Naive thymus-derived CD4-positive, alpha-beta T cell (primary cell): ENCODE results near the gene HLA-E. TPM values are rescaled to one million over a fixed set of nuclear protein-coding genes. Genes with fewer than 3 reads are reported as not detected.
"Not testable (repeated sequence)": the region's sequence is repeated elsewhere in the genome, so short reads cannot be mapped to it uniquely, and the experiment has no call there.

Source experiments
- ATAC-seq: fragments of 150-1000 bp; cut with Tn5 transposase; 2 replicates; pipeline ENCODE4 v1.10.0; 2021; ENCODE audit warnings: mild to moderate bottlenecking, moderate library complexity
- CTCF ChIA-PET: fragments of 350-600 bp; sonication (Branson Sonifier 250); formaldehyde crosslinking; loops from one replicate; lab custom pipeline; 2021; ENCODE audit warnings: antibody characterized with exemption; lab: Charles Lee
- POLR2A ChIA-PET: fragments of 350-600 bp; sonication (Branson Sonifier 250); formaldehyde crosslinking; loops from one replicate; lab custom pipeline; 2021; ENCODE audit warnings: antibody characterized with exemption, inconsistent platforms; lab: Charles Lee
- DNase-seq, 9 donors: peaks; one replicate each; pipeline versions ENCODE4 v3.0.0 to v3.0.0-alpha.2; 2020 to 2022; ENCODE audit warnings: mixed read lengths in 1 of 9
- H3K27ac ChIP-seq: one replicate; pipeline ENCODE4 v1.7.0; 2013; ENCODE audit warnings: mild to moderate bottlenecking, low read depth, low read length, moderate library complexity
- H3K27me3 ChIP-seq, 2 donors: one replicate each; pipeline ENCODE4 v1.7.0; 2013; ENCODE audit warnings: low read length in 2 of 2, mild to moderate bottlenecking in 2 of 2, moderate library complexity in 2 of 2; ENCODE audit not compliant: control insufficient read depth in 2 of 2, insufficient read depth in 2 of 2
- H3K36me3 ChIP-seq, 3 experiments: 1 replicate in 2 of 3; 2 replicates in 1 of 3; pipeline ENCODE4 v1.7.0; 2013; ENCODE audit warnings: low read length in 3 of 3, mild to moderate bottlenecking in 3 of 3, moderate library complexity in 1 of 3; ENCODE audit not compliant: insufficient read depth in 3 of 3, control insufficient read depth in 2 of 3
- H3K4me1 ChIP-seq, 2 donors: one replicate each; pipeline ENCODE4 v1.7.0; 2013; ENCODE audit warnings: low read length in 2 of 2, mild to moderate bottlenecking in 2 of 2, moderate library complexity in 1 of 2; ENCODE audit not compliant: control insufficient read depth in 2 of 2, insufficient read depth in 2 of 2
- H3K4me3 ChIP-seq: 2 replicates; pipeline ENCODE4 v1.7.0; 2013; ENCODE audit warnings: mild to moderate bottlenecking, low read length
- H3K9me3 ChIP-seq, 3 experiments: 1 replicate in 2 of 3; 2 replicates in 1 of 3; pipeline ENCODE4 v1.7.0; 2013; ENCODE audit warnings: low read length in 3 of 3; ENCODE audit not compliant: control insufficient read depth in 2 of 3
- H3K27ac Mint-ChIP-seq, 9 donors: one replicate each; pipeline ENCODE4 v1.8.0; 2020 to 2022; ENCODE audit warnings: mixed read lengths in 9 of 9, mild to moderate bottlenecking in 8 of 9, moderate library complexity in 5 of 9, inconsistent platforms in 2 of 9
- H3K27me3 Mint-ChIP-seq, 5 donors: one replicate each; pipeline ENCODE4 v1.8.0; 2021 to 2022; ENCODE audit warnings: mixed read lengths in 5 of 5, mild to moderate bottlenecking in 1 of 5
- H3K36me3 Mint-ChIP-seq, 5 donors: one replicate each; pipeline ENCODE4 v1.8.0; 2020 to 2022; ENCODE audit warnings: mixed read lengths in 5 of 5, mild to moderate bottlenecking in 3 of 5, inconsistent platforms in 1 of 5
- H3K4me1 Mint-ChIP-seq, 7 donors: one replicate each; pipeline ENCODE4 v1.8.0; 2020 to 2022; ENCODE audit warnings: mixed read lengths in 7 of 7, mild to moderate bottlenecking in 3 of 7, inconsistent platforms in 1 of 7
- H3K4me3 Mint-ChIP-seq, 10 donors: one replicate each; pipeline ENCODE4 v1.8.0; 2020 to 2022; ENCODE audit warnings: mild to moderate bottlenecking in 10 of 10, mixed read lengths in 10 of 10, moderate library complexity in 6 of 10, inconsistent platforms in 2 of 10
- H3K9me3 Mint-ChIP-seq, 11 donors: one replicate each; pipeline ENCODE4 v1.8.0; 2020 to 2022; ENCODE audit warnings: mixed read lengths in 11 of 11, mild to moderate bottlenecking in 4 of 11, inconsistent platforms in 1 of 11, moderate library complexity in 1 of 11
- intact Hi-C, 2 donors: fragments of 100-400 bp; cut with micrococcal nuclease; formaldehyde crosslinking; loops; one replicate each; pipeline ENCODE4 v1.15.1; 2023
- polyA plus RNA-seq, 2 donors: library from polyadenylated mRNA; unstranded; fragments of 300-500 nt; fragmentation: Illumina TruSeq; gene quantifications; one replicate each; pipeline ENCODE4 v1.2.3, GENCODE V29; 2021
- total RNA-seq, 6 experiments: library from RNA in 5 of 6; stranded (reverse) in 5 of 6; gene quantifications; 1 replicate in 5 of 6; 2 replicates in 1 of 6; pipeline ENCODE4 v1.2.3 and lab custom pipeline; 2021 to 2026

HLA-E gene
- total and polyA plus RNA-seq, 7 experiments from 2014 or later, result 614 to 3,096 (median 1,107) TPM

DNA sequence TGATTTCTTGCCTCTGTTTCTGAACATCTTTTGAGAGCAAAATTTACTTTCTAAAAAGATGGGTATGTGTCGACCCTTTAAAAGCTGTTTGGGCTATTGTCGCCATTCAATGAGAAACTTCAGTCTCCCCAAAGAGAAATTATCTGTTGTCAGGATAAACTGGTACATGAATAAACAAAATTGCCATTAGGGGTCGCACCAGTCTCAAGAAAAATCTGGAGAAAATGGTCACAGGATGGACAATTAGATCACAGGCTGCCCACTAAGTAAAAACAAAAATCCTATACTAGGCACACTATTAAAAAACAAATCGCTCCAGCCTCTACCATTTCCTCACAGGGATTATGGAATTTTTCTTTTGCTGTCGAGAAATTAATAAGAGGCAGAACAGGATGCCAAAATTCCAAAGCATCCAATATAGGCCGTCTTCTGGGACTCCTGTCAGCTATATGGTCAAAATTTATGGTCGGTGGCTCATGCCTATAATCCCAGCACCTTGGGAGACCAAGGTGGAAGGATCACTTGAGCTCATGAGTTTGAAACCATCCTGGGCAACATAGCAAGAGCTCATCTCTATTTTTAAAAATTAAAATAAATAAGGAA, 5.5 kb upstream of the HLA-E start:
- no peak for ATAC-seq
- Histone ChIP-seq H3K27ac (no peak overlapping the region), H3K27me3 (peaks cover 8 to 23% of the 10 kb centered on the region in 2 donors), H3K4me3 (no peak overlapping the region), H3K9me3 (no peaks in the 10 kb centered on the region), H3K36me3 (no peaks in the 10 kb centered on the region), H3K4me1 (peaks cover 21 to 23% of the 10 kb centered on the region in 2 donors)
- CTCF ChIA-PET, result interaction anchor here (0.5 to 10.0 kb wide), 35 partner anchors 9 to 596 kb away, joined by 3 to 263 read pairs (median 5); partner anchors contain the start of genes ABCF1 and DHX16
- Mint-ChIP-seq H3K4me1 (peaks cover 19 to 49% (median 39%) of the 10 kb centered on the region in 7 donors), H3K4me3 (no peak overlapping the region), H3K27me3 (peaks cover 26 to 52% (median 30%) of the 10 kb centered on the region in 5 donors), H3K36me3 (peaks cover 0 to 4% (median 0%) of the 10 kb centered on the region in 5 donors), H3K9me3 (no peaks in the 10 kb centered on the region), H3K27ac (peak overlapping the region in 1 of 9 donors; percentile 7)
- peak in 4 of 9 donors; percentile 42 to 56 (median 54) for DNase-seq
- POLR2A ChIA-PET, result interaction anchor here (0.6 to 3.6 kb wide), 19 partner anchors 10 to 247 kb away, joined by 3 to 42 read pairs (median 5); partner anchors contain the start of gene PRR3
- intact Hi-C loops, result loop anchor here (1.0 to 5.0 kb wide), 7 partner anchors 49 to 603 kb away; no protein-coding TSS in a partner anchor

DNA sequence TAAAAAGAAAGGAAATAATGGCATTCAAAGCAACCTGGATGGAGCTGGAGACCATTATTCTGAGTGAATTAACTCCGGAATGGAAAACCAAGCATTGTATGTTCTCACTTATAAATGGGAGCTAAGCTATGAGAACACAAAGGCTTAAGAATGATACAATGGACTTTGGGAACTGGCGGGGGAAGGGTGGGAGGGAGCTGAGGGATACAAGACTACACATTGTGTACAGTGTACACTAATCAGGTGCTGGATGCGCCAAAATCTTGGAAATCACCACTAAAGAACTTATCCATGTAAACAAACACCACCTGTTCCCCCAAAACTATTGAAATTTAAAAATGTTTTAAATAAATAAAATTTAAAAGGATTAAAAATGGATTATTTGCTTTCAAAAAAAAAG, 4.1 kb upstream of the HLA-E start:
- Histone ChIP-seq H3K9me3 (no peaks in the 10 kb centered on the region), H3K4me3 (no peak overlapping the region), H3K27ac (no peak overlapping the region), H3K36me3 (peaks cover 2 to 8% (median 2%) of the 10 kb centered on the region in 3 experiments), H3K27me3 (peaks cover 8 to 16% of the 10 kb centered on the region in 2 donors), H3K4me1 (peaks cover 19 to 23% of the 10 kb centered on the region in 2 donors)
- POLR2A ChIA-PET, result interaction anchor here (0.7 to 3.6 kb wide), 11 partner anchors 8 to 246 kb away, joined by 3 to 42 read pairs (median 5); no protein-coding TSS in a partner anchor
- Mint-ChIP-seq H3K27ac (no peak overlapping the region), H3K27me3 (peaks cover 12 to 44% (median 17%) of the 10 kb centered on the region in 5 donors), H3K36me3 (peaks cover 2 to 12% (median 6%) of the 10 kb centered on the region in 5 donors), H3K4me1 (peaks cover 19 to 53% (median 43%) of the 10 kb centered on the region in 7 donors), H3K4me3 (no peak overlapping the region), H3K9me3 (peaks cover 0 to 4% (median 0%) of the 10 kb centered on the region in 11 donors)
- no peak for ATAC-seq
- no peak for DNase-seq
- intact Hi-C loops, result no loop called here
- CTCF ChIA-PET, result interaction anchor here (1.1 to 10.0 kb wide), 8 partner anchors 18 to 129 kb away, joined by 3 to 263 read pairs (median 16); partner anchors contain the start of gene ABCF1

DNA sequence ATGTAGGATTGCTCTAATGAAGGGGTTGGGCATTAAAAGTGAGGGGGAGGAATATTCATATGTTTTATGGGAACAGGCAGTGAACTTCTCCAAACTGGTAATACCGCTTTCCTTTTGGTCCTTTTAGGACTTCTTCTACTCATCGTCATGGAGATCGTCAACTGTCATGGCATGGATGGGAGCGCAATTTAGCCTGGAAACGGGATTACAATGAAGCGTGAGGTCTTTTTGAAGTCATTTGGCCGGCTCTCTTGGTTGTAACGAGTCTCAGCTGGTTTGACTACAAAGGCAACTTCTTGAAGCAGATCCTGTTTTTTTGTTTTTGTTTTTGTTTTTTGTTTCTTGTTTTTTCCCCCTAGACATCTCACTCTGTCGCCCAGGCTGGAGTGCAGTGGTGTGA, 1.4 kb upstream of the HLA-E start:
- intact Hi-C loops, result no loop called here
- peaks cover 21 to 55% (median 40%) of the 10 kb centered on the region in 7 donors for H3K4me1 Mint-ChIP-seq
- ChIA-PET CTCF (interaction anchor here (1.5 to 10.0 kb wide), 5 partner anchors 14 to 243 kb away, joined by 3 to 263 read pairs (median 28); no protein-coding TSS in a partner anchor), POLR2A (interaction anchor here (0.7 to 2.6 kb wide), 19 partner anchors 8 to 239 kb away, joined by 3 to 33 read pairs (median 4); partner anchors contain the start of gene ABCF1)
- Histone ChIP-seq H3K36me3 (peaks cover 23 to 34% (median 29%) of the 10 kb centered on the region in 3 experiments), H3K27ac (peak overlapping the region; percentile 14), H3K4me3 (no peak overlapping the region), H3K4me1 (peaks cover 13 to 19% of the 10 kb centered on the region in 2 donors), H3K27me3 (no peaks in the 10 kb centered on the region), H3K9me3 (no peaks in the 10 kb centered on the region)
- H3K4me3 Mint-ChIP-seq, result peak overlapping the region; percentile 41 to 84 (median 69)
- H3K9me3 Mint-ChIP-seq, result peaks cover 0 to 8% (median 0%) of the 10 kb centered on the region in 11 donors
- H3K27me3 Mint-ChIP-seq, result peaks cover 0 to 19% (median 0%) of the 10 kb centered on the region in 5 donors
- peaks cover 13 to 39% (median 32%) of the 10 kb centered on the region in 5 donors for H3K36me3 Mint-ChIP-seq
- H3K27ac Mint-ChIP-seq, result peak overlapping the region; percentile 68 to 99 (median 89)
- ATAC-seq, result no peak
- no peak for DNase-seq

DNA sequence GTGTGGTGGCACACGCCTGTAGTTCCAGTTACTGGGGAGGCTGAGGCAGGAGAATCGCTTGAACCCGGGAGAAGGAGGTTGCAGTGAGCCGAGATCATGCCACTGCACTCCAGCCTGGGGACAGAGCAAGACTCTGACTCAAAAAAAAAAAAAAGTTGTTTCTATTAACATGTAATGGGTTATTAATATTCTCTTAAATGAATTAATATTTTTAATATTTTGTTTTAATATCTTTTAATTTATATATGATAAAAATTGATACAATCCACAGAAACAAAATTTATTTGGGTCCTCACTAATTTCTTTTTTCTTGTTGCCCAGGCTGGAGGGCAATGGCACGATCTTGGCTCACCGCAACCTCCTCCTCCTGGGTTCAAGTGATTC, 620 bp upstream of the HLA-E start:
- H3K4me1 ChIP-seq, result peaks cover 19 to 26% of the 10 kb centered on the region in 2 donors
- ChIA-PET CTCF (interaction anchor here (3.0 to 10.0 kb wide), 3 partner anchors 44 to 106 kb away, joined by 28 to 263 read pairs (median 128); no protein-coding TSS in a partner anchor), POLR2A (interaction anchor here (0.7 to 9.8 kb wide), 13 partner anchors 8 to 238 kb away, joined by 3 to 199 read pairs (median 5); partner anchors contain the start of gene ABCF1)
- intact Hi-C loops, result loop anchor here (1.0 kb wide), 7 partner anchors 21 to 232 kb away; partner anchors contain the start of genes GNL1 (in 2 of the 2), MRPS18B (in 2 of the 2), PPP1R10 (in 2 of the 2) and MDC1 (in 1 of the 2)
- DNase-seq, H3K9me3 Mint-ChIP-seq, H3K9me3 ChIP-seq, H3K27me3 ChIP-seq, ATAC-seq: not testable (repeated sequence)
- Mint-ChIP-seq H3K27ac (peak overlapping the region; percentile 96 to 99 (median 99)), H3K4me3 (peak overlapping the region; percentile 94 to 100 (median 99)), H3K27me3 (peaks cover 0 to 11% (median 0%) of the 10 kb centered on the region in 5 donors), H3K4me1 (peaks cover 27 to 56% (median 40%) of the 10 kb centered on the region in 7 donors), H3K36me3 (peaks cover 13 to 44% (median 37%) of the 10 kb centered on the region in 5 donors)
- peak overlapping the region; percentile 97 for H3K27ac ChIP-seq
- peaks cover 27 to 38% (median 29%) of the 10 kb centered on the region in 3 experiments for H3K36me3 ChIP-seq
- H3K4me3 ChIP-seq, result peak overlapping the region; percentile 83

DNA sequence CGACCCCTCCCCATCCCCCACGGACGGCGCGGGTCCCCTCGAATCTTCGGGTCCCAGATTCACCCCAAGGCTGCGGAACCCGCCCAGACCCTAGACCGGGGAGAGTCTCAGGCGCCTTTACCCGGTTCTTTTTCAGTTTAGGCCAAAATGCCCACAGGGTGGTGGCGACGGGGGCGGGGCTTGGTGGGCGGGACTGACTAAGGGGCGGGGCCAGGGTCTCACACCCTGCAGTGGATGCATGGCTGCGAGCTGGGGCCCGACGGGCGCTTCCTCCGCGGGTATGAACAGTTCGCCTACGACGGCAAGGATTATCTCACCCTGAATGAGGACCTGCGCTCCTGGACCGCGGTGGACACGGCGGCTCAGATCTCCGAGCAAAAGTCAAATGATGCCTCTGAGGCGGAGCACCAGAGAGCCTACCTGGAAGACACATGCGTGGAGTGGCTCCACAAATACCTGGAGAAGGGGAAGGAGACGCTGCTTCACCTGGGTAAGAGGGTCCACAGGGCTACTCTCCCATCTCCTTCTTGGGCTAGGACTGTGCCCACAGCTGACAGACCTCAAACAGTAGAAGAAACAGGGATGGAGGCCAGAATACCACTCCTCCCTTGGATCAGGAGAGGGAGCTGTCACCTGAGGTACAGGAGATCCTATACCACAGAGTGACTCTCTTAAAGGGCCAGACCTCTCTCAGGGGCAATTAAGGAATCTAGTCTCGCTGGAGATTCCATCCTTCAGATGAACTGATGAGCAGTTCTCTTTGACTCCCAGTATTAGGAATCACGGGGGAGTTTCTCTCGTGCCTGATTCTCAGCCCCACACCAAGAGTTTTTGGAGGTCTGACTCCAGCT, 942 bp downstream of the HLA-E start:
- peak overlapping the region; percentile 94 to 100 (median 99) for H3K4me3 Mint-ChIP-seq
- Histone ChIP-seq H3K4me1 (peaks cover 32 to 42% of the 10 kb centered on the region in 2 donors), H3K36me3 (peaks cover 27 to 44% (median 29%) of the 10 kb centered on the region in 3 experiments), H3K4me3 (peak overlapping the region; percentile 83), H3K27ac (peak overlapping the region; percentile 97), H3K9me3 (no peaks in the 10 kb centered on the region), H3K27me3 (no peaks in the 10 kb centered on the region)
- CTCF ChIA-PET, result interaction anchor here (4.8 to 8.6 kb wide), 3 partner anchors 28 to 53 kb away, joined by 18 to 96 read pairs (median 77); no protein-coding TSS in a partner anchor
- peaks cover 42 to 70% (median 55%) of the 10 kb centered on the region in 7 donors for H3K4me1 Mint-ChIP-seq
- H3K27me3 Mint-ChIP-seq, result peaks cover 0 to 7% (median 0%) of the 10 kb centered on the region in 5 donors
- peak; percentile 63 to 80 (median 77) for DNase-seq
- peaks cover 0 to 8% (median 0%) of the 10 kb centered on the region in 11 donors for H3K9me3 Mint-ChIP-seq
- H3K36me3 Mint-ChIP-seq, result peaks cover 13 to 54% (median 43%) of the 10 kb centered on the region in 5 donors
- intact Hi-C loops, result loop anchor here in 1 of 2 donors (1.0 kb wide), 1 partner anchor 19 kb away; no protein-coding TSS in a partner anchor
- POLR2A ChIA-PET, result interaction anchor here (0.9 to 9.8 kb wide), 13 partner anchors 9 to 227 kb away, joined by 3 to 652 read pairs (median 5); partner anchors contain the start of genes ATAT1, MDC1 and PRR3
- peak overlapping the region; percentile 90 to 99 (median 99) for H3K27ac Mint-ChIP-seq
- ATAC-seq, result peak; percentile 68
